GM21737 (cell line): ENCODE results near the gene EDAR.

Experiments used
- ATAC-seq: cut with Tn5 transposase; IDR thresholded peaks from one replicate; pipeline ENCODE4 v1.9.1; 2021; ENCODE audit warnings: mild to moderate bottlenecking, moderate library complexity; ENCODE audit not compliant: unreplicated experiment

EDAR gene

GRCh38 chr2:108911807-108912628 is 77.0 kb downstream of the EDAR start:
- no peak for ATAC-seq

GRCh38 chr2:108911401-108911800 is 77.6 kb downstream of the EDAR start:
- ATAC-seq: no peak

GRCh38 chr2:108910541-108911396 is 78.3 kb downstream of the EDAR start:
- no peak for ATAC-seq

GRCh38 chr2:108910011-108910431 is 79.0 kb downstream of the EDAR start:
- ATAC-seq: no peak

- ATAC-seq: no peak
These were observed 79.7 kb downstream of the EDAR start for GRCh38 chr2:108909275-108909823.

GRCh38 chr2:108908713-108909070 is 80.3 kb downstream of the EDAR start:
- no peak for ATAC-seq

GRCh38 chr2:108907822-108908712 is 81.0 kb downstream of the EDAR start:
- no peak for ATAC-seq

GRCh38 chr2:108906403-108907077 is 82.5 kb downstream of the EDAR start:
- no peak for ATAC-seq

GRCh38 chr2:108905906-108906305 is 83.1 kb downstream of the EDAR start:
- no peak for ATAC-seq

- no peak for ATAC-seq
These were observed 83.8 kb downstream of the EDAR start for GRCh38 chr2:108905176-108905575.

- no peak for ATAC-seq
These were observed 84.3 kb downstream of the EDAR start for GRCh38 chr2:108904680-108905079.

GRCh38 chr2:108898315-108899082 is 90.5 kb downstream of the EDAR start:
- no peak for ATAC-seq

GRCh38 chr2:108896741-108897140 is 92.3 kb downstream of the EDAR start:
- no peak for ATAC-seq

GRCh38 chr2:108895188-108895587 is 93.8 kb downstream of the EDAR start:
- ATAC-seq: no peak

- no peak for ATAC-seq
These were observed 94.3 kb downstream of the EDAR start for GRCh38 chr2:108894766-108895165.

GRCh38 chr2:108893277-108893676 is 95.7 kb downstream of the EDAR start:
- no peak for ATAC-seq

- ATAC-seq: no peak
These were observed 99.1 kb downstream of the EDAR start for GRCh38 chr2:108889907-108890306.

GRCh38 chr2:108884619-108885018 is 104.4 kb downstream of the EDAR start:
- no peak for ATAC-seq

- ATAC-seq: no peak
These were observed 110.7 kb downstream of the EDAR start for GRCh38 chr2:108878276-108878675.
